22Rv1 (cell line): ENCODE data around the gene TRHDE.

Experiments used
- CTCF ChIP-seq: fragments of 450-650 bp; IDR thresholded peaks from 2 replicates; pipeline ENCODE4 v1.5.1; 2017; ENCODE audit warnings: mild to moderate bottlenecking
- ZFX ChIP-seq: fragments of 450-650 bp; IDR thresholded peaks from 2 replicates; pipeline ENCODE4 v1.6.1; 2017; ENCODE audit warnings: antibody characterized with exemption, borderline replicate concordance

GRCh38 chr12:72230589-72230988 is 41.6 kb upstream of the TRHDE start:
- no peak for TF ChIP-seq CTCF
- no peak for TF ChIP-seq ZFX
